NCI-H2227 treated with DMSO at 0.1 percent for 48 hours (cell line): ENCODE data around the gene COPG2.

Source experiments
- DNase-seq: peaks from one replicate; lab custom pipeline; 2025; lab: John Stamatoyannopoulos, UW

COPG2 gene

DNA sequence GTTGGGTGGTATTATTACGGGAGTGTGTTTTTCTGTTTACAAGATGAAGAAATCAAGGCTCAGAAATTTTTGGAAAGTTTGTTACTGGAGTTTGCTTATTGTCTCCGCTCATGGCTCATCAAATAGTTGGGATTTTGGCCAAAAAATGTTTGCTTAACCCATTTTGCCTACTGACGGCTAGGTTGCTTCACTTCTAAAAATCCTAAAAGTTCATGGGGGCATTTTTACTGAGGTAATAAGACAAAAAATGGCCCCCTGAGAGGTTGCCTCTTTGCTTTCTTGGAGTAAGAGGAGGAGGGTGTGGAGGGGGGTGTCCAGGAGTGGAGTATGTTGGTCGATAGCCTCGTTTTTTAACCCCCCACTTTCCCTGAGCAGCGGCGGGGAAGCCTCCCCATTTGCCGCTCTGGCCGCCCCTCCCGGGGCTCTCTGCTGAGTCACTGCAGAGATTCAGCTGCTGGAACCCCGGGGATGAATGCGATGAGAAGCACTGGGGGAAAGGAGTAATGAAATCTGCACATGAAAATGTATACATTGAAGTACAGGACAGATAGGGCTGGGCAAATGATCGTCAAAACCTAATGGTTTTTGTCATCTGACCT is 175.2 kb downstream of the COPG2 start:
- no peak for DNase-seq

DNA sequence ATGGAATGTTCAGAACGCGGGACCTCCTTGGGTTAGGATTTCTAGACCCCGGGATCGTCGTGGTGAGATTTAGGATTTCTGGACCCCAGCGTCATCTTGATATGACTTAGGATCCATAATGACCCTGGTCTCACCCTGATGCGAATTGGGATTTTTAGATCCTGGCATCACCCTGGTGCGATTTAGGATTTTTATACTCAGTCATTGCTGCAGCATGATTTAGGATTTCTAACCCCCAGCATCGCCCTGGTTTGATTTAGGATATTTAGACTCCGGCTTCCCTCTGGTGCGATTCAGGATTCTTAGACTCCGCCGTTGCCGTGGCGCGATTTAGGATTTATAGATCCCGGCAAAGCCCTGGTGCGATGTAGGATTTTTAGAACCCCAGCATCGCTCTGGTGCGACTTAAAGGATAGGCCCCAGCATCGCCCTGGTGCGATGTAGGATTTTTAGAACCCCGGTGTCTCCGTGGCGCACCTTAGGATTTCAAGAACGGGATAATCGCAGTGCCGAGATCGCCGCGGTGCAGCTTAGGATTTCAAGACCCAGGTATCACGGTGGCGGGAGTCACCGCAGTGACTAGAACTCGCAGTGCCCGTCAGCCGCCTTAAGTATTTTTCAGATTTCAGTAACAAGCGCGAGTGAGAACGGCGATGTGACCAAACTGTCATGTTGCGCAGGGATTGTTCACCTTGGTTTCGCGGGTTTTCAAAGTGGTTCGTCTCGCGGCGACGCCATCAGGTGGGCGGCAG is 175.8 kb downstream of the COPG2 start:
- no peak for DNase-seq

DNA sequence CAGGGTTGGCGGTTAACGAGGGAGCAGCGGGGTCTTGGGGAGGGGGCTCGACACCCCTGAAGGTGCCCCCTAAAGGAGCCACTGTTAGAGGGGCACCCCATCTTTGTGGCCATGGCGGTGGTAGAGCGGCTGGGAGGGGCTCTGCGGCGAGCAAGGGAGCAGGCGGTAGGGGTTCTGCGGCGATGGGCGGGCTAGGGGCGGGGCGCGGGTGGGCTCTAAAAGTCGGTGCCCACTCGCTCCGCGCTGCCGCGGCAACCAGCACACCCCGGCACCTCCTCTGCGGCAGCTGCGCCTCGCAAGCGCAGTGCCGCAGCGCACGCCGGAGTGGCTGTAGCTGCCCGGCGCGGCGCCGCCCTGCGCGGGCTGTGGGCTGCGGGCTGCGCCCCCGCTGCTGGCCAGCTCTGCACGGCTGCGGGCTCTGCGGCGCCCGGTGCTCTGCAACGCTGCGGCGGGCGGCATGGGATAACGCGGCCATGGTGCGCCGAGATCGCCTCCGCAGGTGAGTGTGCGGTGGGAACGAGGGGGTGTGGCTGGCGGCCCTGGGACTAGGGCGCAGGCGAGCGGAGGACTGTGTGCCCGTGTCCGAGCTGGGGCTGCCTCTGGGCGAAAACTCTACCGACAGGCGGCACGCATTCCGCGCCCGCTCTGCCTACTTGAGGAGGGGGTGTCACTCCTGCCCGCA is 176.6 kb downstream of the COPG2 start, which contains the start of gene MEST:
TSS of gene MEST (plus strand) at position 245 of the 682 bp plus-strand sequence. CDS start at position 474, 229 bp downstream.
- no peak for DNase-seq

DNA sequence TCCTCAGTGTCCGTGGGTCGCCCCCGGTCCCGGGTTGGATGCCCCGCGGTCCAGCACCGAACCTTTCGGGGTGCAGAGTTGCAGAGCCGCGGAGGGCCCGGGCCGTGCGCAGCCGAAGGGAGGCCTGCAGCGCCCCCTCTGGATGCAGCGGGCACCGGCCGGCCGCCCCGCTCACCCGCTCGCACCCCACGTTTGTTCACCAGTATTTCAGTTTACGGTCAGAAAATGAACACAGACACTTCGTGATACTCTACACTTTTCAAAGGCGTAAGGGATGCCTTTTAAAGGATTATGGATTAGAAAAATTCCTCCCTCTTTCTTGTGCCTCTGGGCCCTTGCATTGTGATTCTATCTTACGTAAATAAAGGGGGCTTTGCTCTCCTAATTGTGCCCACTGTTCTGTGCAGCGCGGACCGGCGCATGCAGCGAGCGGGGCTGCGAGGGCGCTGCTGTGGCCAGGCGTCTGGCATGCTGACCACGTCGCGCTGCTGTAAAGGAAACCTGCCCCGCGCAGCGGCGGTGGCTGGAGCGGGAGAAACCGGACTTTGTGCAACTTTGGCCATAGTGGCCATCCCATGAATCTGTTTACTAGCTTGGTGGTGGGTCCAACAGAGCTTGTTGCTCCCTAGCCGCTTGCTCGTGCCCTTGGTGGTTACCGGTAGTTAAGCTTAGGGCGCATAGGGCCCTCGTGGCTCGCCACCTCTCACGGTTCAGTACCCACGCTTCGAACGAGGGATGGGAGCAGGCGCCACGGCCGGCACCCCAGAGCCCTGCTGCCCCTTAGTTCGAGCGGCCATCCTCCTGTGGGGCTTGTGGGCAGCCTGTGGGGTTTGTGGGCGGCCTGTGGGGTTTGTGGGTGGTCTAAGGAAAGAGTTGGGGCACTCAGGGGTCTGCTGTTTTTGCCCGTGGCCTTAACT is 177.4 kb downstream of the COPG2 start:
- no peak for DNase-seq

DNA sequence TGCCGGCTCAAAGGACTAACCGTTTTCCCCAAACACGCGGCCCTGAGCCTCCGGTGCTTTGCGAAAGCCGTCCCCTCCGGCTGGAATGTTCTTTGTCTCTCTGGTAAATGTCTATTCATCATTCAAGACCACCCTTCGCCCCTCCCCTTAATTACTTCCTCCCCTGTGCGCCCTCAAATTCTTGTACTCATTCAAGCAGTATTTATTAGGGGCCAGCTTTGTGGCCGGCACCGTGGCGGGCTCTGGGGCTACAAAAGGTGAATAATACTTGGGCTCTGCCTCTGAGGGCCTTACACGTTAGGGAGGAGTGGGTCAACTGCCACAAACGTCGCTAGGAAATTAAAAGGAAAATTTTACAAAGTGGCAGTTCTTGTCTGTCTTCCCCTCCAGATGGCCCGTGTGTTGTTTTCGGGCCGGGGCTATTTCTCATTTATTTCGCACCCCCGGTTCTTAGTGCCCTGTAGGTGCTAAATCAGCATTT is 178.2 kb downstream of the COPG2 start:
- peak; percentile 49 for DNase-seq

GRCh38 chr7:130489140-130489983 is 179.2 kb downstream of the COPG2 start:
- no peak for DNase-seq

DNA sequence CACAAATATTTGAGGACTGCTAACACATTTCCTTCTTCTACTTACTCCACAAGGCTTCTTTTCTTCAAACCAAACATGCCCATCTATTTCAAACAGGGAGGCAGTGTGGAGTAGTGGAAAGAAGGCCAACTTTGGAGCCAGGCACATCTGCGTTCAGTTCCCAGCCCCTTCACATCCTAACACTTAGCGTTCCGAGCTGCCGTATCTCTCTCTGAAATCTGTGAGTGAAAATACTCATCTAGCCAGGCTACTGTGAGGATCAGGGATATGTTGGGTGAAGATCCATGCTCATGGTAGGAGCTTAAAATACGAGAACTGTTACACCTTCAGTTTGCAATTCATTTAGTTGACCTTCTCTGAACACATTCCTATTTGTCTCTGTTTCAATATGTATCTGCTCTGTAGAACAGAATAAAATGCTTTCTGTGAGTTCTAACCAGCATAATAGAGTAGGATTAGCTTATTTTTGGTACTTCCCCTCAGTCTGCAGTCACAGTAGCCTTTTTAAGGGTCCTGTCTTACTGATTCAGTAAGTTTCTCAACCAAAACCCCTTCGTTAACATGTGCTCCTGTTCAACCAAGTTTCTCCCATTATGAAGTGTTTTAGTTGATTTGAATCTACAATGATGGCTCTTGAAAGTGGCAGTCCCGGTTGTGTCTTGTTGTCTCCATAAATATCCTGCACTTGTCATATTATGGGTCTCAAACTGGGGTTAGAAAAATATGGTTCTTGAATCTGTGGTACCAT is 180.0 kb downstream of the COPG2 start:
- no peak for DNase-seq

DNA sequence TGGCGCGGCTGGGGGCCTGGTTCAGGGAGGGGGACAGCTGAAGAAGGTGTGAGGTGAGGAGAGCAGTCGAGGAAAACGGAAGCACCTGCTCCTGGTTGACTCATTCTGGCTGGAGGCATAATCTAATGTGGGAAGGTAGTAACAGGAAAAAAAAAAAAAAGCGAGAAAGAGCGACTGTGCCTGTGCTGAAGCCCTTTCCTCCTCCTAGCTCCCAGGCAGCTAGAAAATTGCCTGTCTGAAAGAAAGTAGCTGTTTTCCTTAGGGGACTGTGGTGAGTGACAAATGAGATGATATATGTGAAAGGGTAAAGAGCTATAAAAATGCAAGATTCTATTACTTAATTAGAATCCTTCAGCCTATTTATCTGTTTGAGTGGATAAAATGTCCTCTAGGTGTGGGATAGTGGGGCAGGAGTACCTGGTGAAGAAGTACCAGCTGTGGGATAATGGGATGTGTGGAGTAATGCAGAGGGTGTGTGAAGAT is 181.6 kb downstream of the COPG2 start:
- no peak for DNase-seq

GRCh38 chr7:130486114-130486953 is 182.2 kb downstream of the COPG2 start:
- no peak for DNase-seq

DNA sequence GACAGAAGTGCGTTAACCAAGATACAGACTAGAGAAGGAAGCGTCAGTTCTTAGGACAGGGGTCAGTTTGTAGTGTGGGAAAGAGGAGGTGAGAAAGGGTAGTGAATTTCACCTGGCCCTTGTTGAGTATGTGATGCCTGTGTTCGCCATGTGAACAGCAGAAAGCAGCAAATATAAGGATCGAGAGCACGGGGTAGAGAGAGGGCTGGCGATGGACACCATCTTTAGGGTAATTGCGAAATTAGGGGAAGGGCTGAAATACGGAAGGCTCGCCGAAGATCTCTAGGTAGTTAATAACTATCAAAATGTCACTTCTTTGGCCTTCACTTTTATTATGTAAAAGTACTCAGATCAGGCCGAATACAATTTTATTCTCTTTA is 182.8 kb downstream of the COPG2 start:
- DNase-seq = no peak

- DNase-seq = no peak
Observed at GRCh38 chr7:130483031-130483430, 185.5 kb downstream of the COPG2 start.

- DNase-seq = no peak
Observed at GRCh38 chr7:130481898-130482297, 186.7 kb downstream of the COPG2 start.

DNA sequence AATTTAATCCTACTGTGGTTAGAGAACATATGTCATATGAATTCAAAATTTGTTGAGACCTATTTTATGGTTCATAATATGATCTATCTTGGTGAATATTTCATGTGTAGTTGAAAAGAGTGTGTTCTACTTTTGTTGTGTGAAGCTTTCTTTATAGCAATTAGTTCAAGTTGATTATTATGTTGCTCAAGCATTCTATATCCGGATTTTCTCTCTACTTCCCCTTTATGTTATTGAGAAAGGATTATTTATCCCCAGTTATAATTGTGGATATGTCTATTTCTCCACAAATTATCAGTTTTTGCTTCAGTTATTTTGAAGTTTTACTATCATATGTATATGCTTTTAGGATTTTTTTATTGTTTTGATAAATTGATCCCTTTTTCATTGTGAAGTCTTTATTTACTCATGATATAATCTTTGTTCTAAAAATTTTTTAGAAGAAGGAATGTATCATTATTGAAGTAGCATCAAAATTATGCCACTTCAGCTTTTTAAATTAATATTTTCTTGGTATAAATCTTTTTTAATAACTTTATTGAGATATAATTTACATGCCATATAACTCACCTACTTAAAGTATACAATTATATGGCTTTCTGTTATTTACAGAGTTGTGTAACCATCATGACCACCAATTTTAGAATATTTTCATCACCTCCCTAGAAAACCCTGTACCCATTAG is 188.7 kb downstream of the COPG2 start:
- no peak for DNase-seq

GRCh38 chr7:130478991-130479390 is 189.6 kb downstream of the COPG2 start:
- DNase-seq = no peak

DNA sequence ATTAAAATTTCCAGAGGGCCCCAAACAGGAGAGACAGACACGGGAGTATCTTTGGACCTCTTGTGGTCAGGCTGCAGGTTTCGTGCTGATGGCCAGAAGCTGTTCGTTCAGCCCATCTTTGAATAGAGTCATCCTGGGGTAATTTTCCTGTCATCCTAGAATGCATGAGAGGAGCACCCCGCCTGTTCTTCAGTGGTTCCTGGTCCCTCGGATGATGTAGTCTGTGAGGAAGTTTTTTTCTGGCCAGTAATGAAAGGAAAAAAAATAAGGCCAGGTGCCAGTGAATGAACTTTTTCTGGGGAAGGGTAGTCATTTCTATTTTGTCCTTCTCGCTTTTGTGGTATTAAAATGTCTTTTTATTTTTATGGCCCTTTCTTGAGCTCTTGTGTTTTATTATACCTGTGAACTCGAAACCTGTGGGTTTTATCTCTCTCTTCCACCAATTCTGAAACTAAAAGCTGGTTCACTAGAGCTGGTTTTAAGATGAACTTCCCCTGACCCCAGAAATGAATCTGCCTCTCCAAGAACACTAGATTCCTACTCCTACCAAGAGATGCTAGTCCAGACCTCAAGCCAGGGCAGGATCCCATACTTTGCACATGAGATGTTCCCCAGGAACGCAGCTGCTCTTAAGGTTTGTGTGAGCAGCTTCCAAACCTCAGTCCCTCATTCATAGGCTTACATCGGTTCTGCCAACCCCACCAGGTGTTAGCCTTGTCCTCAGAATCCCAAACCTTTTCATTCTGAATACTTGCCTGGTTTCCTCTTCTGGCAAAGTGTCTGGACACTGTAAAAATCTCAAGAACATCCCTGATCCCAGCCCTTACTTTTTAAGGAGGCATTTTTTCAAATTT is 192.0 kb downstream of the COPG2 start:
- DNase-seq = peak; percentile 90

- DNase-seq = peak; percentile 90
Observed at GRCh38 chr7:130475776-130476175, 192.8 kb downstream of the COPG2 start.

- peak; percentile 99 for DNase-seq
Observed at GRCh38 chr7:130473876-130474275, 194.7 kb downstream of the COPG2 start.

DNA sequence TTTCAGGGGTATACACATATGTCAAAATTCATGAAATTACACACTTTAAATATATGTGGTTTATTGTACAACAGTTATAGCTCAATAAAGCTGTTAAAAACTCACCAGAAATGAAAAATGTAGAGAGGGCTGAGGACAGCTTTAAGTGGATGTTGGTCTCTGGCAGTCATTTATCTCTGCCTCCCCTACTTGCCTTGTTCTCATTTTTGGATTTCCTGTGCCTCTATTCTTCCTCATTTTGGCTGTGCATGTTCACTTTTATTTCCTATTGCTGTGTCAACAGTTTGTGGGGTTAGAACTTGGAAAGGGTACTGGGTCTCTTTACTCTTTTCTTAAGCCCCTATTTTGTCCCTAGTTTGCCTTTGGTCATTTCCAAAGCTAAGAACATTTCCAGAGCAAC is 195.3 kb downstream of the COPG2 start:
- no peak for DNase-seq
